HEK293 (cell line): ENCODE measurements around the gene IGSF10.

ENCODE experiments used
- CTCF ChIA-PET: fragments of 350-600 bp; formaldehyde crosslinking; extraction: SDS; loops from one replicate; lab custom pipeline; 2021; ENCODE audit warnings: antibody characterized with exemption; lab: Yijun Ruan, JAX
- POLR2A ChIA-PET: fragments of 300-600 bp; formaldehyde crosslinking; extraction: SDS; loops from one replicate; lab custom pipeline; 2020; ENCODE audit warnings: antibody characterized with exemption, inconsistent platforms; lab: Yijun Ruan, JAX
- H3K27ac ChIP-seq: fragments of 200-500 bp; sonication (Bioruptor generic); 2 replicates; pipeline ENCODE4 v1.5.1; 2014; ENCODE audit warnings: low read depth, low read length, control low read depth, inconsistent platforms; ENCODE audit errors: extremely low read depth
- H3K36me3 ChIP-seq, 2 experiments: fragments of 200-500 bp in 1 of 2; sonication (Bioruptor generic) in 1 of 2; 1 replicate in 1 of 2; 2 replicates in 1 of 2; pipeline ENCODE4 v1.5.1; 2014 to 2017; ENCODE audit warnings: inconsistent platforms in 2 of 2, low read length in 2 of 2; ENCODE audit not compliant: control insufficient read depth in 2 of 2, insufficient read depth in 1 of 2
- H3K4me1 ChIP-seq: fragments of 200-500 bp; sonication (Bioruptor generic); 2 replicates; pipeline ENCODE4 v1.5.1; 2014; ENCODE audit warnings: mild to moderate bottlenecking, low read length, inconsistent platforms; ENCODE audit not compliant: control insufficient read depth, insufficient read depth
- H3K4me3 ChIP-seq: 2 replicates; pipeline ENCODE4 v1.5.1; 2011; ENCODE audit warnings: low read depth, mild to moderate bottlenecking, control low read depth, low read length, moderate library complexity
- H3K9me3 ChIP-seq: fragments of 200-500 bp; sonication (Bioruptor generic); 2 replicates; pipeline ENCODE4 v1.5.1; 2014; ENCODE audit warnings: low read depth, low read length, inconsistent platforms; ENCODE audit not compliant: control insufficient read depth, insufficient read depth
- BCL11A ChIP-seq: fragments of 450-650 bp; formaldehyde crosslinking; IDR thresholded peaks from 2 replicates; pipeline ENCODE4 v1.5.1; 2016; ENCODE audit warnings: low read depth, missing biosample characterization, missing genetic modification characterization
- GFI1B ChIP-seq: fragments of 450-650 bp; formaldehyde crosslinking; IDR thresholded peaks from 2 replicates; pipeline ENCODE4 v1.5.1; 2016; ENCODE audit warnings: missing biosample characterization, missing genetic modification characterization
- HOXD13 ChIP-seq: sonication (generic); formaldehyde crosslinking; IDR thresholded peaks from 2 replicates; pipeline ENCODE4 v1.8.0; 2022; ENCODE audit warnings: missing genetic modification reagents, borderline replicate concordance
- KLF16 ChIP-seq: fragments of 450-650 bp; formaldehyde crosslinking; IDR thresholded peaks from 2 replicates; pipeline ENCODE4 v1.5.1; 2017; ENCODE audit warnings: missing biosample characterization, missing genetic modification characterization
- KLF8 ChIP-seq: fragments of 450-650 bp; formaldehyde crosslinking; IDR thresholded peaks from 2 replicates; pipeline ENCODE4 v1.5.1; 2016; ENCODE audit warnings: missing biosample characterization, missing genetic modification characterization
- SCRT1 ChIP-seq: fragments of 450-650 bp; formaldehyde crosslinking; IDR thresholded peaks from 2 replicates; pipeline ENCODE4 v1.5.1; 2016; ENCODE audit warnings: missing biosample characterization, missing genetic modification characterization, borderline replicate concordance
- SCRT2 ChIP-seq: fragments of 450-650 bp; formaldehyde crosslinking; IDR thresholded peaks from 2 replicates; pipeline ENCODE4 v1.5.1; 2016; ENCODE audit warnings: missing biosample characterization, missing genetic modification characterization
- SP2 ChIP-seq: fragments of 450-650 bp; formaldehyde crosslinking; IDR thresholded peaks from 2 replicates; pipeline ENCODE4 v1.5.1; 2016; ENCODE audit warnings: missing biosample characterization, missing genetic modification characterization
- SP3 ChIP-seq: fragments of 450-650 bp; formaldehyde crosslinking; IDR thresholded peaks from 2 replicates; pipeline ENCODE4 v1.5.1; 2016; ENCODE audit warnings: missing biosample characterization, missing genetic modification characterization
- TRIM28 ChIP-seq: IDR thresholded peaks from 2 replicates; pipeline ENCODE4 v1.6.1; 2011; ENCODE audit warnings: low read length, control low read depth, borderline replicate concordance
- YY1 ChIP-seq: fragments of 450-650 bp; formaldehyde crosslinking; IDR thresholded peaks from 2 replicates; pipeline ENCODE4 v1.5.1; 2018; ENCODE audit warnings: missing biosample characterization, missing genetic modification characterization
- ZBTB48 ChIP-seq: fragments of 450-650 bp; formaldehyde crosslinking; IDR thresholded peaks from 2 replicates; pipeline ENCODE4 v1.5.1; 2016; ENCODE audit warnings: missing biosample characterization, missing genetic modification characterization
- ZEB2 ChIP-seq: fragments of 450-650 bp; formaldehyde crosslinking; IDR thresholded peaks from 2 replicates; pipeline ENCODE4 v1.5.1; 2016; ENCODE audit warnings: missing biosample characterization, missing genetic modification characterization
- ZFP69B ChIP-seq: fragments of 450-650 bp; formaldehyde crosslinking; IDR thresholded peaks from 2 replicates; pipeline ENCODE4 v1.5.1; 2016; ENCODE audit warnings: missing biosample characterization, missing genetic modification characterization
- ZIC2 ChIP-seq: fragments of 450-650 bp; formaldehyde crosslinking; IDR thresholded peaks from 2 replicates; pipeline ENCODE4 v1.5.1; 2016; ENCODE audit warnings: missing biosample characterization, missing genetic modification characterization
- ZNF138 ChIP-seq: fragments of 450-650 bp; formaldehyde crosslinking; IDR thresholded peaks from 2 replicates; pipeline ENCODE4 v1.5.1; 2016; ENCODE audit warnings: missing biosample characterization, missing genetic modification characterization, borderline replicate concordance
- ZNF157 ChIP-seq: fragments of 450-650 bp; formaldehyde crosslinking; IDR thresholded peaks from 2 replicates; pipeline ENCODE4 v1.5.1; 2016; ENCODE audit warnings: missing biosample characterization, missing genetic modification characterization
- ZNF19 ChIP-seq: fragments of 450-650 bp; formaldehyde crosslinking; IDR thresholded peaks from 2 replicates; pipeline ENCODE4; 2016; ENCODE audit warnings: missing biosample characterization, missing genetic modification characterization, low read depth
- ZNF2 ChIP-seq: fragments of 450-650 bp; formaldehyde crosslinking; IDR thresholded peaks from 2 replicates; pipeline ENCODE4 v1.5.1; 2016; ENCODE audit warnings: missing biosample characterization, missing genetic modification characterization
- ZNF266 ChIP-seq: fragments of 450-650 bp; formaldehyde crosslinking; IDR thresholded peaks from 2 replicates; pipeline ENCODE4 v1.5.1; 2016; ENCODE audit warnings: missing biosample characterization, missing genetic modification characterization, low read depth
- ZNF341 ChIP-seq: fragments of 450-650 bp; formaldehyde crosslinking; IDR thresholded peaks from 2 replicates; pipeline ENCODE4; 2016; ENCODE audit warnings: low read depth, missing biosample characterization, missing genetic modification characterization
- ZNF394 ChIP-seq: fragments of 450-650 bp; formaldehyde crosslinking; IDR thresholded peaks from 2 replicates; pipeline ENCODE4 v1.5.1; 2016; ENCODE audit warnings: missing biosample characterization, missing genetic modification characterization, mild to moderate bottlenecking, moderate library complexity, borderline replicate concordance
- ZNF544 ChIP-seq: fragments of 450-650 bp; formaldehyde crosslinking; IDR thresholded peaks from 2 replicates; pipeline ENCODE4 v1.5.0; 2017; ENCODE audit warnings: missing biosample characterization, missing genetic modification characterization
- ZNF629 ChIP-seq: fragments of 450-650 bp; formaldehyde crosslinking; IDR thresholded peaks from 2 replicates; pipeline ENCODE4 v1.5.1; 2017; ENCODE audit warnings: missing biosample characterization, missing genetic modification characterization
- ZNF76 ChIP-seq: fragments of 450-650 bp; formaldehyde crosslinking; IDR thresholded peaks from 2 replicates; pipeline ENCODE4; 2016; ENCODE audit warnings: low read depth, missing biosample characterization, missing genetic modification characterization, borderline replicate concordance
- TF ChIP-seq, protein P1 (sequence below): fragments of 450-650 bp; formaldehyde crosslinking; IDR thresholded peaks from 2 replicates; pipeline ENCODE4; 2016; ENCODE audit warnings: missing biosample characterization, missing genetic modification characterization
- TF ChIP-seq, protein P2 (sequence below): fragments of 450-650 bp; formaldehyde crosslinking; IDR thresholded peaks from 2 replicates; pipeline ENCODE4 v1.5.1; 2016; ENCODE audit warnings: missing biosample characterization, missing genetic modification characterization
- TF ChIP-seq, protein P3 (sequence below): fragments of 450-650 bp; formaldehyde crosslinking; IDR thresholded peaks from 2 replicates; pipeline ENCODE4 v1.5.1; 2016; ENCODE audit warnings: missing biosample characterization, missing genetic modification characterization
- TF ChIP-seq, protein P4 (sequence below): fragments of 450-650 bp; formaldehyde crosslinking; IDR thresholded peaks from 2 replicates; pipeline ENCODE4 v1.5.1; 2016; ENCODE audit warnings: missing biosample characterization, missing genetic modification characterization

IGSF10 gene, protein sequence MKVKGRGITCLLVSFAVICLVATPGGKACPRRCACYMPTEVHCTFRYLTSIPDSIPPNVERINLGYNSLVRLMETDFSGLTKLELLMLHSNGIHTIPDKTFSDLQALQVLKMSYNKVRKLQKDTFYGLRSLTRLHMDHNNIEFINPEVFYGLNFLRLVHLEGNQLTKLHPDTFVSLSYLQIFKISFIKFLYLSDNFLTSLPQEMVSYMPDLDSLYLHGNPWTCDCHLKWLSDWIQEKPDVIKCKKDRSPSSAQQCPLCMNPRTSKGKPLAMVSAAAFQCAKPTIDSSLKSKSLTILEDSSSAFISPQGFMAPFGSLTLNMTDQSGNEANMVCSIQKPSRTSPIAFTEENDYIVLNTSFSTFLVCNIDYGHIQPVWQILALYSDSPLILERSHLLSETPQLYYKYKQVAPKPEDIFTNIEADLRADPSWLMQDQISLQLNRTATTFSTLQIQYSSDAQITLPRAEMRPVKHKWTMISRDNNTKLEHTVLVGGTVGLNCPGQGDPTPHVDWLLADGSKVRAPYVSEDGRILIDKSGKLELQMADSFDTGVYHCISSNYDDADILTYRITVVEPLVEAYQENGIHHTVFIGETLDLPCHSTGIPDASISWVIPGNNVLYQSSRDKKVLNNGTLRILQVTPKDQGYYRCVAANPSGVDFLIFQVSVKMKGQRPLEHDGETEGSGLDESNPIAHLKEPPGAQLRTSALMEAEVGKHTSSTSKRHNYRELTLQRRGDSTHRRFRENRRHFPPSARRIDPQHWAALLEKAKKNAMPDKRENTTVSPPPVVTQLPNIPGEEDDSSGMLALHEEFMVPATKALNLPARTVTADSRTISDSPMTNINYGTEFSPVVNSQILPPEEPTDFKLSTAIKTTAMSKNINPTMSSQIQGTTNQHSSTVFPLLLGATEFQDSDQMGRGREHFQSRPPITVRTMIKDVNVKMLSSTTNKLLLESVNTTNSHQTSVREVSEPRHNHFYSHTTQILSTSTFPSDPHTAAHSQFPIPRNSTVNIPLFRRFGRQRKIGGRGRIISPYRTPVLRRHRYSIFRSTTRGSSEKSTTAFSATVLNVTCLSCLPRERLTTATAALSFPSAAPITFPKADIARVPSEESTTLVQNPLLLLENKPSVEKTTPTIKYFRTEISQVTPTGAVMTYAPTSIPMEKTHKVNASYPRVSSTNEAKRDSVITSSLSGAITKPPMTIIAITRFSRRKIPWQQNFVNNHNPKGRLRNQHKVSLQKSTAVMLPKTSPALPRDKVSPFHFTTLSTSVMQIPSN (N-terminal part only)

DNA sequence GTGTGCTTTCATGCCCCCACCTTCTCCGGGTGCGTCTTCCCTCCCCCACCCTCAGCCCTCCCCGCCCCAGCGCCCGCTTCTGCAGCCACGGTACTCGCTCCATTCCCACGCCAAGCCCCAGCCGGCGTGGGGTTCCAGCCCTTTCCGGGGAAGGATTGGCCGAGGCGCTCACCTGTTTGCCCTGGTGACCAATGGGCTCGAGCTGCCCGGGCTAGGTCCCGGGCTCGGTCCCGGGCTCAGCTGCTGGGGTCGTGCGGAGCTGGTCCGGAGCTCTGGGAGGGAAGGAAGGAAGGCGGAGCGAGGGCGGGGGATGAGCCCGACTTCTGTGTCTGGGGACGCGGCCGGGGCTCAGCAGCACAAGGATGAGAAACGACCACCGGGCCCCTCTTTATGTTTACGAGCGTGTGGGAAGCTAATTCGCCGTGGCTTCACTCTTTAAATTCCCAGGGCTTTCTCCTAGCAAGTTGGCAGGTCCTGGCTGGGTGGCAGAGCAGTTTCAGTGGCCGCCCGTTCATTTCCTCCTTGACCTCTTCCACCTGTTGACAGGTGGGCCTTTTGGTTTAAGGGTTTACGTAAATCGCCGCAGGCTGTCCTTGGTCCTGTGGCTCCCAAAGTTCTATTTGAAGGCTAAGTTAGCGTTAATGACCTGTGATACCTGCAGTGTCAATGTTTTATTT, at the start of gene IGSF10:
Gene IGSF10, minus strand, starts transcription at position 288 of the 677 bp plus-strand sequence. CDS start 2,352 bp downstream, outside the sequence.
- POLR2A ChIA-PET: interaction anchor here (0.7 kb wide), 1 partner anchor 376 kb away, joined by 3 read pairs; no protein-coding TSS in a partner anchor
- H3K36me3 ChIP-seq: no peaks in the 10 kb centered on the region
- peak within 1 kb of the TSS; percentile 57 for H3K4me3 ChIP-seq
- H3K27ac ChIP-seq: no peak within 1 kb of the TSS
- no peaks in the 10 kb centered on the region for H3K4me1 ChIP-seq
- CTCF ChIA-PET: no interaction called here
- H3K9me3 ChIP-seq: no peaks in the 10 kb centered on the region
- TF ChIP-seq, protein P1, sequence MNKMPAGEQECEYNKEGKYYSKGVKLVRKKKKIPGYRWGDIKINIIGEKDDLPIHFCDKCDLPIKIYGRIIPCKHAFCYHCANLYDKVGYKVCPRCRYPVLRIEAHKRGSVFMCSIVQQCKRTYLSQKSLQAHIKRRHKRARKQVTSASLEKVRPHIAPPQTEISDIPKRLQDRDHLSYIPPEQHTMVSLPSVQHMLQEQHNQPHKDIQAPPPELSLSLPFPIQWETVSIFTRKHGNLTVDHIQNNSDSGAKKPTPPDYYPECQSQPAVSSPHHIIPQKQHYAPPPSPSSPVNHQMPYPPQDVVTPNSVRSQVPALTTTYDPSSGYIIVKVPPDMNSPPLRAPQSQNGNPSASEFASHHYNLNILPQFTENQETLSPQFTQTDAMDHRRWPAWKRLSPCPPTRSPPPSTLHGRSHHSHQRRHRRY (tag by site-specific recombination): no peak
- TF ChIP-seq TRIM28 (no peak), GFI1B (tag by site-specific recombination) (no peak), ZNF544 (no peak), ZNF76 (tag by site-specific recombination) (no peak), ZNF629 (tag by site-specific recombination) (no peak), ZNF2 (no peak), ZNF266 (tag by site-specific recombination) (no peak), ZNF138 (tag by site-specific recombination) (no peak), ZNF19 (tag by site-specific recombination) (no peak), ZFP69B (tag by site-specific recombination) (no peak), SCRT2 (tag by site-specific recombination) (peak; percentile 93), YY1 (tag by site-specific recombination) (no peak), ZNF341 (tag by site-specific recombination) (no peak), KLF8 (tag by site-specific recombination) (no peak), ZEB2 (tag by site-specific recombination) (0 out of 2 replicates have a peak, but pooled peaks have one; percentile 11), HOXD13 (no peak), ZBTB48 (tag by site-specific recombination) (no peak), ZIC2 (tag by site-specific recombination) (no peak), SCRT1 (tag by site-specific recombination) (no peak; the same call in 1 of the 2 replicates), SP3 (tag by site-specific recombination) (peak; percentile 55; the same call in 1 of the 2 replicates), ZNF394 (no peak), ZNF157 (no peak), SP2 (tag by site-specific recombination) (peak; percentile 93), BCL11A (no peak), KLF16 (tag by site-specific recombination) (no peak)
- TF ChIP-seq, protein P2, sequence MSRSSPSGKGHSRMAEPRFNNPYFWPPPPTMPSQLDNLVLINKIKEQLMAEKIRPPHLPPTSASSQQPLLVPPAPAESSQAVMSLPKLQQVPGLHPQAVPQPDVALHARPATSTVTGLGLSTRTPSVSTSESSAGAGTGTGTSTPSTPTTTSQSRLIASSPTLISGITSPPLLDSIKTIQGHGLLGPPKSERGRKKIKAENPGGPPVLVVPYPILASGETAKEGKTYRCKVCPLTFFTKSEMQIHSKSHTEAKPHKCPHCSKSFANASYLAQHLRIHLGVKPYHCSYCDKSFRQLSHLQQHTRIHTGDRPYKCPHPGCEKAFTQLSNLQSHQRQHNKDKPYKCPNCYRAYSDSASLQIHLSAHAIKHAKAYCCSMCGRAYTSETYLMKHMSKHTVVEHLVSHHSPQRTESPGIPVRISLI: no peak
- TF ChIP-seq, protein P3, sequence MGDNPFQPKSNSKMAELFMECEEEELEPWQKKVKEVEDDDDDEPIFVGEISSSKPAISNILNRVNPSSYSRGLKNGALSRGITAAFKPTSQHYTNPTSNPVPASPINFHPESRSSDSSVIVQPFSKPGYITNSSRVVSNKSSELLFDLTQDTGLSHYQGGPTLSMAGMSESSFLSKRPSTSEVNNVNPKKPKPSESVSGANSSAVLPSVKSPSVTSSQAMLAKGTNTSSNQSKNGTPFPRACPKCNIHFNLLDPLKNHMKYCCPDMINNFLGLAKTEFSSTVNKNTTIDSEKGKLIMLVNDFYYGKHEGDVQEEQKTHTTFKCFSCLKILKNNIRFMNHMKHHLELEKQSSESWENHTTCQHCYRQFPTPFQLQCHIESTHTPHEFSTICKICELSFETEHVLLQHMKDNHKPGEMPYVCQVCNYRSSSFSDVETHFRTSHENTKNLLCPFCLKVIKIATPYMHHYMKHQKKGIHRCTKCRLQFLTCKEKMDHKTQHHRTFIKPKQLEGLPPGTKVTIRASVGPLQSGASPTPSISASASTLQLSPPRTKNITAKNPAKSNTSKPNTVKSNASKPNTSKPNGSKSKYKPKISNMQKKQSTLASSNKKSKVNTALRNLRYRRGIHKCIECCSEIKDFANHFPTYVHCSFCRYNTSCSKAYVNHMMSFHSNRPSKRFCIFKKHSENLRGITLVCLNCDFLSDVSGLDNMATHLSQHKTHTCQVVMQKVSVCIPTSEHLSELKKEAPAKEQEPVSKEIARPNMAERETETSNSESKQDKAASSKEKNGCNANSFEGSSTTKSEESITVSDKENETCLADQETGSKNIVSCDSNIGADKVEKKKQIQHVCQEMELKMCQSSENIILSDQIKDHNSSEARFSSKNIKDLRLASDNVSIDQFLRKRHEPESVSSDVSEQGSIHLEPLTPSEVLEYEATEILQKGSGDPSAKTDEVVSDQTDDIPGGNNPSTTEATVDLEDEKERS: no peak
- TF ChIP-seq, protein P4, sequence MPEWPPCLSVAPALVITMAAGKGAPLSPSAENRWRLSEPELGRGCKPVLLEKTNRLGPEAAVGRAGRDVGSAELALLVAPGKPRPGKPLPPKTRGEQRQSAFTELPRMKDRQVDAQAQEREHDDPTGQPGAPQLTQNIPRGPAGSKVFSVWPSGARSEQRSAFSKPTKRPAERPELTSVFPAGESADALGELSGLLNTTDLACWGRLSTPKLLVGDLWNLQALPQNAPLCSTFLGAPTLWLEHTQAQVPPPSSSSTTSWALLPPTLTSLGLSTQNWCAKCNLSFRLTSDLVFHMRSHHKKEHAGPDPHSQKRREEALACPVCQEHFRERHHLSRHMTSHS: no peak
